ENCODE results near the gene SLAIN2. TPM values are rescaled to one million over a fixed set of nuclear protein-coding genes. Genes with fewer than 3 reads are reported as not detected.
"Not testable (repeated sequence)": the region's sequence is repeated elsewhere in the genome, so short reads cannot be mapped to it uniquely, and the experiment has no call there.

Gene SLAIN2
- total RNA-seq (ENCODE audit: insufficient read depth, low replicate concordance): 64.0 TPM

- peak; percentile 98 for DNase-seq (ENCODE audit: low spot score)
Measured at GRCh38 chr4:48340965-48341775, at the start of gene SLAIN2. Gene SLAIN2, plus strand, starts transcription at chr4:48341529. Its CDS starts 211 bp downstream, at chr4:48341740.

GRCh38 chr4:48292218-48292790 is 49.0 kb upstream of the SLAIN2 start:
- not testable (repeated sequence) for DNase-seq (ENCODE audit: low spot score)

- no peak for DNase-seq (ENCODE audit: low spot score)
Measured at GRCh38 chr4:48295116-48295515, 46.2 kb upstream of the SLAIN2 start.

GRCh38 chr4:48296365-48296764 is 45.0 kb upstream of the SLAIN2 start:
- DNase-seq (ENCODE audit: low spot score): no peak

GRCh38 chr4:48297256-48297846 is 44.0 kb upstream of the SLAIN2 start:
- no peak for DNase-seq (ENCODE audit: low spot score)

- no peak for DNase-seq (ENCODE audit: low spot score)
Measured at GRCh38 chr4:48299560-48299959, 41.8 kb upstream of the SLAIN2 start.

GRCh38 chr4:48300004-48300403 is 41.3 kb upstream of the SLAIN2 start:
- no peak for DNase-seq (ENCODE audit: low spot score)

- DNase-seq (ENCODE audit: low spot score): no peak
Measured at GRCh38 chr4:48305508-48305907, 35.8 kb upstream of the SLAIN2 start.

- DNase-seq (ENCODE audit: low spot score): no peak
Measured at GRCh38 chr4:48307528-48307927, 33.8 kb upstream of the SLAIN2 start.

- DNase-seq (ENCODE audit: low spot score): no peak
Measured at GRCh38 chr4:48308901-48309300, 32.4 kb upstream of the SLAIN2 start.

- no peak for DNase-seq (ENCODE audit: low spot score)
Measured at GRCh38 chr4:48311896-48312295, 29.4 kb upstream of the SLAIN2 start.

GRCh38 chr4:48314746-48315145 is 26.6 kb upstream of the SLAIN2 start:
- DNase-seq (ENCODE audit: low spot score): not testable (repeated sequence)

- DNase-seq (ENCODE audit: low spot score): peak; percentile 48
Measured at GRCh38 chr4:48315728-48316630, 25.4 kb upstream of the SLAIN2 start.

GRCh38 chr4:48321312-48321711 is 20.0 kb upstream of the SLAIN2 start:
- DNase-seq (ENCODE audit: low spot score): no peak

- DNase-seq (ENCODE audit: low spot score): no peak
Measured at GRCh38 chr4:48322063-48322462, 19.3 kb upstream of the SLAIN2 start.

GRCh38 chr4:48324281-48324680 is 17.0 kb upstream of the SLAIN2 start:
- no peak for DNase-seq (ENCODE audit: low spot score)

- no peak for DNase-seq (ENCODE audit: low spot score)
Measured at GRCh38 chr4:48329193-48329592, 12.1 kb upstream of the SLAIN2 start.

- peak; percentile 66 for DNase-seq (ENCODE audit: low spot score)
Measured at GRCh38 chr4:48329976-48330375, 11.4 kb upstream of the SLAIN2 start.

GRCh38 chr4:48331577-48332330 is 9.6 kb upstream of the SLAIN2 start:
- no peak for DNase-seq (ENCODE audit: low spot score)

- DNase-seq (ENCODE audit: low spot score): no peak
Measured at GRCh38 chr4:48332661-48333060, 8.7 kb upstream of the SLAIN2 start.

- no peak for DNase-seq (ENCODE audit: low spot score)
Measured at GRCh38 chr4:48333587-48333986, 7.7 kb upstream of the SLAIN2 start.
